Stromal cell of bone marrow (primary cell): ENCODE results near the gene G0S2.

Experiments used
- DNase-seq: peaks from one replicate; pipeline ENCODE4 v3.0.0-alpha.2; 2012; ENCODE audit warnings: low read depth

Gene G0S2

DNA sequence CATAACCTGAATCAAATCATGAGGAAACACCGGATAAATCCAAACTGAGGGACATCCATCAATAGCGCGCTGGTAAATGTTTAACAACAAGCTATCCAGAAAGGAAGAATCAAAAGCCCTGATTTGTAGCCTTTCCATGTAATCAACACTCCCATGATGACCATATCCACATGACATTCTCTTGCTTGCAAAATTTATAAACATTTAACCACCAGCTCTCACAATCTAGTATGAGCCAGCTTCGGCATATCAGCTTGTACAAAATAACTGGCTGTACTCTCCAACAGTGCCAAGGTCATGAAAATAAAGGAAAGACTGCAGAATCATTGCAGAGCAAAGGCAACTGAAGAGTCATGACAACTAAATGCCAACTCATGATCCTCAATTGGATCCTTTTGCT lies 45.1 kb downstream of the G0S2 start:
- peak; percentile 62 for DNase-seq

GRCh38 chr1:209720826-209721225 lies 45.6 kb downstream of the G0S2 start:
- DNase-seq = peak; percentile 48

DNA sequence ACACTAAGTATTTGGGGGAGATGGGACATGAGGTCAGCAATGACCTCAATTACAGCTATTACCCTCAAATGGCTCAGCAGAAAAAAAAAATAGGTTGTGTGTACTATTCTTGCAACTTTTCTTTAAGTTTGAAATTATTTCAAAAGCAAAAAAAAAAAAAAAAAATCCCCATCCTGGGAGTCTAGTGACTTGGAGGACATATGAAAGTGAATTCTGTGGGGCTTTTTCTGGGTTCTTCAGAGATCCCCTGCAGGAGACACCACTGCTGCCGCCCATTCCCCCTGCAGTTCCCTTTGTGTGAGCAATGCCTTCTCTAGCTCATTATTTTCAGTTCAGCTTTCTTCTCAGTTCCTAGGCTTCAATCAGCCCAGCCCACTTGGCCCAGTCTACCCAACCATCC lies 46.1 kb downstream of the G0S2 start:
- DNase-seq = no peak

- DNase-seq = no peak
These were observed 48.1 kb downstream of the G0S2 start for GRCh38 chr1:209723265-209723664.

DNA sequence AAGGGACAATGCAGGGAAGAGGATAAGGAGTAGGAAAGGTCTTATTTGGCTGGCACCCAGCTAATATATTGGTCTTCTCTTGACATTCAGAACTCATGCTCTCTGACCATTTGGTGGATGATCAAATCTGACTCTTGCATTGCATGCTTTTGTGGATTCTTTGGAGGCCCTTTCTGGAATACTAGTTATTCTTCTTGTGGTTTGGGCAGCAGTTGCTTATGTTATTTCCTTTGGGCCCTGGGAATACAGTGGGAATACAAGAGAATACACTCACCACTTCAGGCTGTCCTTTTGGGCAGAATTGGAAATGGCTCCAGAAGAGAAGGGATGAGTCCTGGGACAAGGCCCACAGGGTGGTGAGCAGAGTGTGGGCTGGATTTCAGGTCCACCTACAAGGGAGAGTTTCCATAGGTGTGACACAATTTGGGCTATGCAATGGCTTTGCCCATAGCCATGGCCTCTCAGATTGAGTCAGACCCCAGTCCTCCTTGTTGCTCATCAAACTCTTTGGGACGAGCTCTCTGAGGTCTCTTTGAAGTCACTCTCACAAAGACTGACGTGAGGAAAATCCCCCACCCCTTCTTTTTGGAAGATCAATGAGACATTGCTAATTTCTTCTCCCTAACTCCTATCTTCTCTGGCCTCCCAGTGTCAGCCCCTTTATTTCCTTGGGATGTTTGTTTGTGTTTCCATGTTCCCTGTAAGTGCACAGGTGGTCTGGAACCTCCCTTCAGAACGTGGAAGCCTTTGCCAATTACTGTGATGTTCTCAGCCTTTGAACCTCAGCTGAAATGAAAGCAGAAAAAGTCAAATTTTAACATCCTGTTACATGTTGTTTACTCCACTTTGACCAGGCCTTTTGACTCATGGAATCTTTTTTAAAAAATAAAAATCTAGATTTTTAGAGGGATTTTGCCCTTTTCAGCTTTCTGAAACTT lies 48.8 kb downstream of the G0S2 start:
- peak; percentile 80 for DNase-seq
